Mucosa of rectum (tissue), 2 donors: ENCODE data around the gene CIDEA.
A peak's percentile ranks its signal among the peaks of the same experiment; 100 is the strongest.
"Not testable (repeated sequence)": the region's sequence is repeated elsewhere in the genome, so short reads cannot be mapped to it uniquely, and the experiment has no call there.

Experiments
- H3K27ac ChIP-seq, 2 donors: one replicate each; pipeline ENCODE4 v1.7.0; 2013; ENCODE audit warnings: inconsistent platforms in 2 of 2, low read depth in 2 of 2, low read length in 2 of 2
- H3K27me3 ChIP-seq, 2 donors: one replicate each; pipeline ENCODE4 v1.7.0; 2013; ENCODE audit warnings: low read length in 2 of 2; ENCODE audit not compliant: control insufficient read depth in 2 of 2, insufficient read depth in 2 of 2
- H3K36me3 ChIP-seq, 2 donors: one replicate each; pipeline ENCODE4 v1.7.0; 2013; ENCODE audit warnings: low read length in 2 of 2; ENCODE audit not compliant: control insufficient read depth in 2 of 2, insufficient read depth in 2 of 2
- H3K4me1 ChIP-seq, 2 donors: one replicate each; pipeline ENCODE4 v1.7.0; 2013; ENCODE audit warnings: low read length in 2 of 2, mild to moderate bottlenecking in 1 of 2; ENCODE audit not compliant: control insufficient read depth in 2 of 2, insufficient read depth in 2 of 2
- H3K4me3 ChIP-seq, 2 donors: one replicate each; pipeline ENCODE4 v1.7.0; 2013; ENCODE audit warnings: low read length in 2 of 2
- H3K9ac ChIP-seq, 2 donors: one replicate each; pipeline ENCODE4 v1.7.0; 2013; ENCODE audit warnings: low read length in 2 of 2, low read depth in 1 of 2, mild to moderate bottlenecking in 1 of 2
- H3K9me3 ChIP-seq, 2 donors: one replicate each; pipeline ENCODE4 v1.7.0; 2013; ENCODE audit warnings: low read length in 2 of 2; ENCODE audit not compliant: control insufficient read depth in 2 of 2
- donor health status: healthy.
- donor health status: Normal muscosa, but diverticular disease.

CIDEA gene

GRCh38 chr18:12254136-12254819 is at the start of gene CIDEA:
Gene CIDEA, plus strand, starts transcription at chr18:12254361. Its CDS starts 23 bp downstream, at chr18:12254384.
- H3K36me3 ChIP-seq: no peaks in the 10 kb centered on the region
- peaks cover 8 to 25% of the 10 kb centered on the region in 2 donors for H3K27me3 ChIP-seq
- peak within 1 kb of the TSS in 1 of 2 donors; percentile 22 for H3K4me3 ChIP-seq
- no peak within 1 kb of the TSS for H3K27ac ChIP-seq
- H3K4me1 ChIP-seq: no peaks in the 10 kb centered on the region
- no peaks in the 10 kb centered on the region for H3K9me3 ChIP-seq
- H3K9ac ChIP-seq: no peak within 1 kb of the TSS

- H3K9ac ChIP-seq, H3K27me3 ChIP-seq, H3K27ac ChIP-seq, H3K9me3 ChIP-seq, H3K4me1 ChIP-seq, H3K4me3 ChIP-seq, H3K36me3 ChIP-seq: not testable (repeated sequence)
These were observed 45.6 kb upstream of the CIDEA start for GRCh38 chr18:12208296-12209153.

- H3K36me3 ChIP-seq, H3K27me3 ChIP-seq, H3K27ac ChIP-seq, H3K4me1 ChIP-seq, H3K9ac ChIP-seq, H3K9me3 ChIP-seq, H3K4me3 ChIP-seq: not testable (repeated sequence)
These were observed 41.9 kb upstream of the CIDEA start for GRCh38 chr18:12212308-12212707.

- not testable (repeated sequence) for H3K9ac ChIP-seq, H3K27ac ChIP-seq, H3K4me3 ChIP-seq, H3K9me3 ChIP-seq, H3K4me1 ChIP-seq, H3K36me3 ChIP-seq, H3K27me3 ChIP-seq
These were observed 39.7 kb upstream of the CIDEA start for GRCh38 chr18:12214296-12215005.

GRCh38 chr18:12216471-12216870 is 37.7 kb upstream of the CIDEA start:
- not testable (repeated sequence) for H3K27me3 ChIP-seq, H3K9me3 ChIP-seq, H3K9ac ChIP-seq, H3K27ac ChIP-seq, H3K4me3 ChIP-seq, H3K4me1 ChIP-seq, H3K36me3 ChIP-seq

GRCh38 chr18:12218603-12219002 is 35.6 kb upstream of the CIDEA start:
- H3K9ac ChIP-seq, H3K36me3 ChIP-seq, H3K27me3 ChIP-seq, H3K4me3 ChIP-seq, H3K4me1 ChIP-seq, H3K9me3 ChIP-seq, H3K27ac ChIP-seq: not testable (repeated sequence)

- not testable (repeated sequence) for H3K27me3 ChIP-seq, H3K4me1 ChIP-seq, H3K4me3 ChIP-seq, H3K9me3 ChIP-seq, H3K27ac ChIP-seq, H3K36me3 ChIP-seq, H3K9ac ChIP-seq
These were observed 32.1 kb upstream of the CIDEA start for GRCh38 chr18:12222041-12222440.

GRCh38 chr18:12223326-12223725 is 30.8 kb upstream of the CIDEA start:
- H3K4me3 ChIP-seq, H3K27me3 ChIP-seq, H3K9me3 ChIP-seq, H3K36me3 ChIP-seq, H3K27ac ChIP-seq, H3K9ac ChIP-seq, H3K4me1 ChIP-seq: not testable (repeated sequence)

GRCh38 chr18:12226807-12227206 is 27.4 kb upstream of the CIDEA start:
- H3K9me3 ChIP-seq, H3K27me3 ChIP-seq, H3K4me1 ChIP-seq, H3K4me3 ChIP-seq, H3K36me3 ChIP-seq, H3K27ac ChIP-seq, H3K9ac ChIP-seq: not testable (repeated sequence)
